ENCODE measurements around the gene TJP3.

DNA sequence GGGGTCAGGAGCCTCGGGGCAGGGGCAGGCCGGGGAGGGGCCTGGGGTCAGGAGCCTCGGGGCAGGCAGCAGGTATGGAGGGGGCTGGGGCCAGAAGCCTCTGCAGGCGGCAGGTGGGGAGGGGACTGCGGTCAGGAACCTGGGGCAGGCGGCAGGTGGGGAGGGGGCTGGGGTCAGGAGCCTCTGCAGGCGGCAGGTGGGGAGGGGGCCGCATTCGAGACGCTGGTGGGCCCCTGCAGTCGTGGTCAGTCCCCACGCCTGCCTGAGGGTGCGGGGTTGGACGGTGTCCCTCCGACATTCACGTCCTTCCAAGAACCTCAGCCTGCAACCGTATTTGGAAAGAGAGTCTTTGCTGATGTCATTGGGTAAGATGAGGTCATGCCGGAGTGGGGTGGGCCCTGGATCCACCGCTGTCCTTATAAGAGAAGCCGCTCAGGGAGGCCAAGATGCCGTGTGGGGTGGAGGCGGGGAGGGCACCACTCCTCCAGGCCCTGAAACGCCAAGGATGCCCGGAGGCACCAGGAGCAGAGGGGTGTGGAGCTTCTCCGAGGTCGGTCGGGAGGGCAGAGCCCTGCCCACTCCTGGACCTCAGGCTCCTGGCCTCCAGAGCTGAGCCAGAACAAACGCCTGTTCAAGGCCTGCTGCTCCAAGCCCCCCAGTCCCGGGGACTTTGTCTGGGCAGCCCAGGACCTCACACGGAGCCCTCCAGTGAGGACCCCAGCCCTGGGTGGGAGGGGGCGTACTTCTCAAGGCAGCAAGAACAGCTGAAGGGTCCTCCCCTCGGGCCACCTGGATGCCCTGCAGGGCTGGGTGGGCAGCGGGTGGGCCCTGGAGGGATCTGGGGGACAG lies 38.0 kb upstream of the TJP3 start:
- TF ChIP-seq, protein P1, sequence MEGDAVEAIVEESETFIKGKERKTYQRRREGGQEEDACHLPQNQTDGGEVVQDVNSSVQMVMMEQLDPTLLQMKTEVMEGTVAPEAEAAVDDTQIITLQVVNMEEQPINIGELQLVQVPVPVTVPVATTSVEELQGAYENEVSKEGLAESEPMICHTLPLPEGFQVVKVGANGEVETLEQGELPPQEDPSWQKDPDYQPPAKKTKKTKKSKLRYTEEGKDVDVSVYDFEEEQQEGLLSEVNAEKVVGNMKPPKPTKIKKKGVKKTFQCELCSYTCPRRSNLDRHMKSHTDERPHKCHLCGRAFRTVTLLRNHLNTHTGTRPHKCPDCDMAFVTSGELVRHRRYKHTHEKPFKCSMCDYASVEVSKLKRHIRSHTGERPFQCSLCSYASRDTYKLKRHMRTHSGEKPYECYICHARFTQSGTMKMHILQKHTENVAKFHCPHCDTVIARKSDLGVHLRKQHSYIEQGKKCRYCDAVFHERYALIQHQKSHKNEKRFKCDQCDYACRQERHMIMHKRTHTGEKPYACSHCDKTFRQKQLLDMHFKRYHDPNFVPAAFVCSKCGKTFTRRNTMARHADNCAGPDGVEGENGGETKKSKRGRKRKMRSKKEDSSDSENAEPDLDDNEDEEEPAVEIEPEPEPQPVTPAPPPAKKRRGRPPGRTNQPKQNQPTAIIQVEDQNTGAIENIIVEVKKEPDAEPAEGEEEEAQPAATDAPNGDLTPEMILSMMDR (IDR thresholded peaks at IDR 0.05), result no peak
- TF ChIP-seq POLR2A (IDR thresholded peaks at IDR 0.05), result no peak
